Mesendoderm (in vitro differentiated cells): Measurements from ENCODE around the gene COX6B2.

Experiments
- DNase-seq: peaks from one replicate; pipeline ENCODE4 v3.0.0; 2013
- H2AK5ac ChIP-seq: 2 replicates; pipeline ENCODE4 v1.6.1; 2013; ENCODE audit warnings: low read length, inconsistent platforms
- H2BK120ac ChIP-seq: 2 replicates; pipeline ENCODE4 v1.6.1; 2013; ENCODE audit warnings: low read depth, mild to moderate bottlenecking, low read length, moderate library complexity, mixed read lengths
- H2BK15ac ChIP-seq: replicated peaks from 2 replicates; pipeline ENCODE4 v1.6.1; 2013; ENCODE audit warnings: low read depth, mild to moderate bottlenecking, moderate library complexity
- H2BK5ac ChIP-seq: 2 replicates; pipeline ENCODE4 v1.6.1; 2013; ENCODE audit warnings: low read length, inconsistent platforms
- H3K18ac ChIP-seq: 2 replicates; pipeline ENCODE4 v1.6.1; 2013; ENCODE audit warnings: mild to moderate bottlenecking, low read length, mixed read lengths
- H3K23ac ChIP-seq: one replicate; pipeline ENCODE4 v1.6.1; 2013; ENCODE audit warnings: low read length
- H3K27ac ChIP-seq: 2 replicates; pipeline ENCODE4 v1.5.1; 2013; ENCODE audit warnings: low read depth, mild to moderate bottlenecking, inconsistent platforms, low read length, moderate library complexity
- H3K27me3 ChIP-seq: 2 replicates; pipeline ENCODE4 v1.6.1; 2013; ENCODE audit warnings: low read length, control low read depth, mild to moderate bottlenecking, inconsistent platforms; ENCODE audit not compliant: insufficient read depth, poor library complexity
- H3K36me3 ChIP-seq: 2 replicates; pipeline ENCODE4 v1.6.1; 2013; ENCODE audit warnings: low read length, inconsistent platforms; ENCODE audit not compliant: control insufficient read depth, insufficient read depth
- H3K4ac ChIP-seq: one replicate; pipeline ENCODE4 v1.6.1; 2013; ENCODE audit warnings: low read depth, mild to moderate bottlenecking, low read length, moderate library complexity
- H3K4me1 ChIP-seq: 2 replicates; pipeline ENCODE4 v1.6.1; 2013; ENCODE audit warnings: low read depth, low read length, inconsistent platforms; ENCODE audit not compliant: control insufficient read depth
- H3K4me2 ChIP-seq: 2 replicates; pipeline ENCODE4 v1.6.1; 2013; ENCODE audit warnings: low read length
- H3K4me3 ChIP-seq: 2 replicates; pipeline ENCODE4 v1.5.1; 2013; ENCODE audit warnings: mild to moderate bottlenecking, low read length
- H3K56ac ChIP-seq: one replicate; pipeline ENCODE4 v1.6.1; 2013; ENCODE audit warnings: low read length
- H3K79me1 ChIP-seq: 2 replicates; pipeline ENCODE4 v1.6.1; 2013; ENCODE audit warnings: low read length, inconsistent platforms
- H3K79me2 ChIP-seq: 2 replicates; pipeline ENCODE4 v1.6.1; 2013; ENCODE audit warnings: mild to moderate bottlenecking, low read length; ENCODE audit not compliant: control insufficient read depth, insufficient read depth
- H3K9ac ChIP-seq: 2 replicates; pipeline ENCODE4 v1.6.1; 2013; ENCODE audit warnings: low read length, inconsistent platforms
- H4K5ac ChIP-seq: one replicate; pipeline ENCODE4 v1.6.1; 2013; ENCODE audit warnings: low read length
- H4K8ac ChIP-seq: one replicate; pipeline ENCODE4 v1.6.1; 2013; ENCODE audit warnings: low read depth, mild to moderate bottlenecking, control low read depth, low read length, moderate library complexity
- WGBS: extraction: QIAGEN DNeasy Blood & Tissue Kit; methylation state at CpG from one replicate; pipeline ENCODE4 v1.1.7; 2013; ENCODE audit warnings: low lambda C conversion rate, missing lambda C conversion rate; ENCODE audit not compliant: insufficient coverage; ENCODE audit errors: extremely low coverage; 5-methylcytosine and 5-hydroxymethylcytosine counted together

COX6B2 gene

GRCh38 chr19:55358493-55358892 is 4.0 kb upstream of the COX6B2 start:
- Histone ChIP-seq H3K23ac (no peak overlapping the region), H3K4me2 (no peak overlapping the region), H3K4me3 (no peak overlapping the region), H2BK5ac (no peak overlapping the region), H3K27ac (no peak overlapping the region), H4K8ac (no peak overlapping the region), H2AK5ac (no peak overlapping the region), H2BK15ac (no peak overlapping the region), H3K27me3 (peaks cover 5% of the 10 kb centered on the region), H2BK120ac (no peak overlapping the region), H3K56ac (no peak overlapping the region), H3K9ac (no peak overlapping the region), H3K36me3 (no peaks in the 10 kb centered on the region), H3K4me1 (no peaks in the 10 kb centered on the region), H3K4ac (no peak overlapping the region), H3K18ac (no peak overlapping the region), H4K5ac (no peak overlapping the region), H3K79me2 (no peaks in the 10 kb centered on the region), H3K79me1 (no peaks in the 10 kb centered on the region)
- no peak for DNase-seq
- no CpG with 5 or more reads among the region's 19 CpGs for WGBS

- Histone ChIP-seq H3K4me3 (no peak overlapping the region), H3K9ac (no peak overlapping the region), H3K27me3 (peaks cover 16% of the 10 kb centered on the region), H3K4me2 (no peak overlapping the region), H3K23ac (no peak overlapping the region), H3K4me1 (peaks cover 3% of the 10 kb centered on the region), H2AK5ac (no peak overlapping the region), H2BK120ac (no peak overlapping the region), H3K27ac (no peak overlapping the region), H3K36me3 (no peaks in the 10 kb centered on the region), H3K56ac (peak overlapping the region; percentile 7), H4K8ac (no peak overlapping the region), H4K5ac (no peak overlapping the region), H3K79me2 (no peaks in the 10 kb centered on the region), H2BK5ac (no peak overlapping the region), H3K4ac (no peak overlapping the region), H3K79me1 (no peaks in the 10 kb centered on the region), H2BK15ac (no peak overlapping the region), H3K18ac (no peak overlapping the region)
- no CpG with 5 or more reads among the region's 13 CpGs for WGBS
- DNase-seq: no peak
Measured at GRCh38 chr19:55355213-55355821, 798 bp upstream of the COX6B2 start.

- no peak overlapping the region for H3K18ac ChIP-seq
- no CpG with 5 or more reads among the region's 72 CpGs for WGBS
- peak overlapping the region; percentile 61 for H3K4me2 ChIP-seq
- no peak overlapping the region for H4K5ac ChIP-seq
- H3K27ac ChIP-seq: no peak overlapping the region
- no peak overlapping the region for H3K4ac ChIP-seq
- no peak overlapping the region for H3K23ac ChIP-seq
- no peak overlapping the region for H2BK120ac ChIP-seq
- no peak overlapping the region for H4K8ac ChIP-seq
- peaks cover 3% of the 10 kb centered on the region for H3K4me1 ChIP-seq
- H3K27me3 ChIP-seq: peaks cover 16% of the 10 kb centered on the region
- no peak overlapping the region for H2AK5ac ChIP-seq
- H3K56ac ChIP-seq: peak overlapping the region; percentile 75
- peak overlapping the region; percentile 59 for H3K9ac ChIP-seq
- H3K79me2 ChIP-seq: no peaks in the 10 kb centered on the region
- no peak overlapping the region for H3K4me3 ChIP-seq
- no peaks in the 10 kb centered on the region for H3K36me3 ChIP-seq
- H2BK15ac ChIP-seq: no peak overlapping the region
- H3K79me1 ChIP-seq: no peaks in the 10 kb centered on the region
- DNase-seq: peak; percentile 75
- no peak overlapping the region for H2BK5ac ChIP-seq
Measured at GRCh38 chr19:55353803-55354697, 469 bp downstream of the COX6B2 start.

- H3K9ac ChIP-seq: peak overlapping the region; percentile 59
- no peaks in the 10 kb centered on the region for H3K79me2 ChIP-seq
- H3K23ac ChIP-seq: no peak overlapping the region
- H3K79me1 ChIP-seq: no peaks in the 10 kb centered on the region
- H3K4me3 ChIP-seq: no peak overlapping the region
- no peak overlapping the region for H4K8ac ChIP-seq
- H2BK5ac ChIP-seq: no peak overlapping the region
- DNase-seq: no peak
- H3K36me3 ChIP-seq: no peaks in the 10 kb centered on the region
- H3K18ac ChIP-seq: no peak overlapping the region
- no peak overlapping the region for H3K4ac ChIP-seq
- H3K56ac ChIP-seq: peak overlapping the region; percentile 69
- H3K4me1 ChIP-seq: peaks cover 8% of the 10 kb centered on the region
- H3K27me3 ChIP-seq: peaks cover 16% of the 10 kb centered on the region
- no peak overlapping the region for H4K5ac ChIP-seq
- WGBS: no CpG with 5 or more reads among the region's 24 CpGs
- H2BK15ac ChIP-seq: no peak overlapping the region
- no peak overlapping the region for H2BK120ac ChIP-seq
- no peak overlapping the region for H2AK5ac ChIP-seq
- no peak overlapping the region for H3K27ac ChIP-seq
- peak overlapping the region; percentile 61 for H3K4me2 ChIP-seq
Measured at GRCh38 chr19:55353356-55353802, 1.1 kb downstream of the COX6B2 start.

- no peak for DNase-seq
- Histone ChIP-seq H3K4me1 (peaks cover 12% of the 10 kb centered on the region), H2BK15ac (no peak overlapping the region), H2BK5ac (no peak overlapping the region), H3K23ac (peak overlapping the region; percentile 80), H2AK5ac (no peak overlapping the region), H3K36me3 (no peaks in the 10 kb centered on the region), H3K27ac (no peak overlapping the region), H3K4me3 (no peak overlapping the region), H4K8ac (no peak overlapping the region), H3K4ac (no peak overlapping the region), H3K9ac (no peak overlapping the region), H3K4me2 (no peak overlapping the region), H4K5ac (no peak overlapping the region), H3K56ac (no peak overlapping the region), H3K79me1 (no peaks in the 10 kb centered on the region), H3K27me3 (peaks cover 16% of the 10 kb centered on the region), H3K18ac (no peak overlapping the region), H2BK120ac (no peak overlapping the region), H3K79me2 (no peaks in the 10 kb centered on the region)
- WGBS: no CpG with 5 or more reads among the region's 25 CpGs
Measured at GRCh38 chr19:55352549-55353145, 1.9 kb downstream of the COX6B2 start.
